GM21367 (cell line): Measurements from ENCODE around the gene SLC2A9.

Experiments
- ATAC-seq: cut with Tn5 transposase; IDR thresholded peaks from one replicate; pipeline ENCODE4 v1.9.1; 2021; ENCODE audit not compliant: unreplicated experiment

Gene SLC2A9

DNA sequence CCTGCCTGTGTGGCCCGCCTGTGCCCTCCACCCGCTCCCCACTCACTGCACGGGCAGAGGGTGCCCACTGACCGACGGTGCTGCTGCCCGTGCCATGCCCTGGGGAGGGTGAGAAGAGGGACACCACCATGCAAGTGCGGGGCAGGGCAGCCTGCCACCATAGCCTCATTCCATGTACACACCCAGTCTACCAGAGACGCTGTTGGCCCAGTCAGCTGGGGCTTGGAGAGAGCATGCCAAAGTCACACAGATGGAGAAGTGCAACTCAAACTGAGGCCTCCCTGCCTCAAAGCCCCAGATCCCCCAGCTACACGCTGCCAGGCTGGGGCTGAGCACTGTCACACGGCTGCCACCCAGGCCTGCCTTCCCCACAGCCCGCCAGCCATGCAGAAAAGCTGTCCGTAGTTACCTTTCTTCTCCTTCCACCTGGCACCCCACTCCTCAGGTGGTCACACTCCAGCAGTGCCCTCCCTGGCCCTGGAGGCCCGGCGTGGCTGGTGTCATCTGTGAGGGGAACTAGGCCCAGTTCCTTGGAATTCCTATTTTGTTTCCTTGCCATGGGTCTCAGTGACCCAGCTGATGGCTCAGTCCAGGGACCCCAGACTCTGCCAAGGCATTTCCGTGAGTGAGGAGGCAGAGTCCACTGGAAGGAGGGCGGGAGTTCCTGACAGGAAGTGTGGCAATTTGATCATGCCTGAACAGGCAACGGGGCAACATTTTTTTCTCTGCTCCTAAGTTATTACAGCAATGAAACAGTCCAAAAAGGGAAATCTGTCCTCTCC, at the start of gene SLC2A9:
Gene SLC2A9 (minus strand): TSS at position 627 of the 782 bp plus-strand sequence. CDS start 68 bp downstream, at position 559.
- no peak for ATAC-seq

DNA sequence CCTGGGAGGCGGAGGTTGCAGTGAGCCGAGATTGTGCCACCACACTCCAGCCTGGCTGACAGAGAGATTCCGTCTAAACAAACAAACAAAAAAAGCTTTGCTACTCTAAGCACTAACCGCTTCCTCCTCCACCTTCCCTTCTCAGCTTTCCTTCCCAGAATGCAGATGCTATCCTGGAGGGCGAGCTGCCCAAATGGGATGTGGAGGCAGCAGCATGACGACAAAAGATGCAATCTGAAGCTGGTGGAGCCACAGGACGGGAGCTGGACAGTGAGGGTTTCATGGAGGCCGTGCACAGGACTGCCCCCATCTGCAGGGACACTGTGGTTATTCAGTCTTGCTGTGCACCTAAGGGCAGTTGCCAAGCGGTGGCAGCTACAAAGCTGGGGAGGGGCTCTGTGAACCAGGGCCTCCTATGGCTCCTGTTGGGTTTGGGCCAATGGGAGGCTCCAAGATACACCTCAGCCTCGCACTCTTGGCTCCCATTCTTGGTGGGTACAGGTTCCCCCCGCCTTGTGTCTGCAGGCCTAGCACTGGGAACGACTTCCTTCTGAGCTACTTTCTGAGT, 47.9 kb upstream of the SLC2A9 start:
- ATAC-seq: no peak

DNA sequence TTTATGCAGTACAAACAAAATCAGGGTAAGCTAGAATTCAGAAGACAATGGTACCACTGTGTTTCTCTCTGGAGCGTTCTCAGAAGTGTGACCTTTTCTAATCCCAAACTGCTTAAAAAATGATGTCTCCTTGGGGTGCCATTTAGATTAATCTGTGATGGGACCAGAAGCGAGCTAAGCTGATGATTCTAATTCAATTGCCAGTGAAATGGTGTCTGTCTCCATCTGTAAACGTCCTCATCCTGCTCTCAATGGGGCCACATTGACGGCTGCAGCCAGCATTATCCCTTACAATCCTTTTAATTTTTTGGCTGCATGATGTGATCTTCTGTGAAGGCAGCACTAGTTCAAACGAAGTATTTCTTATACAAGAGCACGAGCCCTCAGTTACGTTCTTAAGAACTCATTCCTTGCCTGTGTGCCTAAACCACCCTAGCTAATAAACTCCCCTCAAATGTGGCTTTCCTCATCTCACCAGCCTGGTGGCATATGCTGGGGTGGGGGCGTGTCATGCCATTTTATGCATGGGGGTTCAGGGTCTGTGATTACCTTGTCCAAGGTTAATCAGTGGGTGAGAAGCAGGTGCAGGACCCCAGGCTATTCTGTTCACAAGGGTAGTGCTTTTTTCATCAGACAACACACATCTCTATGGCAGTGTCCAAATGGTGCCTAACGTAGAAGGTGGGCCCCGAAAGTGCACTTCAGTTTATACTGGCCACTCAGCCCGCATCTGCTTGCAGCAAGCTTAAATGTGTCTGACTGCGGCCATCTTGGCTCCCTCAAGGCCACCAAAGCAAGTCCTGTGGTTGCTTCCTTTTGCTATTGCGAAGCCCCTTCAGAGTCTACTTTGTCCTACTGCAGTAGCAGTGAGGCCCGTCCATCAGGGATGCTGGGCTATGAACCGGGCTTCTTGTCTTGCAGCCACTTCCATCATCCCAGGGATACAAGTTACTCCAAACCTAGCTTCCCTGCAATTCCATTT, 45.7 kb upstream of the SLC2A9 start:
- no peak for ATAC-seq

DNA sequence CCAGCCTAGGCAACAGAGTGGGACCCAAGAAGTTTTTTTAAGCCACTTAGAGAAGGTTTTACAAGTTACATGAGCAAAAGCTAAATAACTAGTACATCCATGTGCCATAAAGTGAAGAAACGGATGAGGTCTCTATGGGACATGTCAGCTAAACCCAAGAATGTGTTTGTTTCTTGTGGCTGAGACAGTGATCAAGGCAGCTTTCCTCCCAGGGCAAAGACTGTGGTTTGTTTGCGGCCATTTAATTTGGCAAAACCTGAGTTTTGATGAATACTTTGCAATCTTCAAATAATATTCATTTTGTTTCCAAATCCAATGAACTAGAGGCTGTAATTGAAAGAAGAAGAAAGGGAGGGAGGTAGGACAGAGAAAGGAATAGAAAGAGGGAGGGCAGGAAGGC, 44.9 kb upstream of the SLC2A9 start:
- no peak for ATAC-seq

DNA sequence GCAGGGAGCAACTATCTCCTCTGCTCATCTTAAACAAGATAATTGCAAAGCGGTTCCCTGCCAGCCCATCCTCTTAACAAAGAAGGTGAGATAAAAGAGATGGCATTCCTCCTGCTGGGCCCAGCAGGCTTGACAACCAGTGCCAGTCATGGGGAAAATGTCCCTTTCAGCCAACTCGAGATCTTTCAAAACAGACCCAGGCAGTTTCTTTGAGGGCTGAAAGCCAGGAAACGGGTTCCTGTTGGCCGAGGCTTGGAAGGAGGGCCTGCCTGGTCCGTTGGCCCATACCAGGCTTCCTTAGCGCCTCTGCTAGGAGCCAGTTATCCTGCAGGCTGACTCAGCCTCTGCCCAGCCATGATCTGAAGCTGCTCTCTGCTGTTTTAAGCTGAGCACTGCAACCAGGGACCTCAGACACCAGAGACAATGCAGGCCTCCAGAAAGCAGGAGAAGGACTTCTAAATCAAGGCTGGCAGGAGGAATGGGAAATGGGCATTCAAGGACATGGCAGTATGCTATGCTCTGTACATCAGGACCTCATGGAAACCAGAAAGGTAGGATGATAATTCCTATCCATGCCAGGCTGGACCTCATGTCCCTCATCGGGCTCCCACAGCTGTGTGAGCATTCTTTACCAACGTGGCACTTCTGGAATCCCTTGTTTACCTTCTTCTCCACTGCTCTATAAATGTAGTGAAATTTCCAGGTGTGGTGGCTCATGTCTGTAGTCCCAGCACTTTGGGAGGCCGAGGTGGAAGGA, 42.4 kb upstream of the SLC2A9 start:
- no peak for ATAC-seq

DNA sequence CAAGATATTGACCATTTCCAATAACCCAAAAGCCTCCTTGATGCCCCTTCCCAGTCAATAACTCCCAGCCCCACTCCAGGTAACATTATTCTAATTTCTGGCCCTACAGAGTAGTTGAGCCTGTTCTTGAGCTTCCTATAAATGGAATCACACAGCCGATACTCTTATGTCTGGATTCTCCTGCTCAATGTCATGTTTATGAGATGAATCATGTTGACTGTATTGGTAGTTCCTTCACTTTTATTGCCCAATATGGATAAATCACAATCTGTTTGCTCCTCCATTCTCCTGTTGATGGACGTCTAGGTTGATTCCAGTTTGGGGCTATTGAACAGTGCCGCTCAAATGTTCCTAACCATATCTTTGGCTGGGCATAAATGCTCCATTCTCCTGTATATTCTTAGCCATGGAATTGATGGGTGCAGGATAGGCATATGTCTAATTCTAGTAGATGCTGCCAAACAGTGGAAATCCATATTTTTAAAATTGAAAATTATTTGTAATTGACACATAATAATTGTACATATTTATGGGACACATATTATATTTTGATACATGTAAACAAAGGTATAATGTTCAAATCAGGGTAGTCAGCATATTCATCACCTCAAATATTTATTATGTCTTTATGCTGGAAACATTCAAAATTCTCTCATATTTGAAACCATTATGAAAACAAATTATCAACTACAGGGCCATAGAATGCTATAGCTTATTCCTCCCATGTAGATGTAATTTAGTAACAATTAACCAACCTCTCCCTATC, 40.5 kb upstream of the SLC2A9 start:
- no peak for ATAC-seq

DNA sequence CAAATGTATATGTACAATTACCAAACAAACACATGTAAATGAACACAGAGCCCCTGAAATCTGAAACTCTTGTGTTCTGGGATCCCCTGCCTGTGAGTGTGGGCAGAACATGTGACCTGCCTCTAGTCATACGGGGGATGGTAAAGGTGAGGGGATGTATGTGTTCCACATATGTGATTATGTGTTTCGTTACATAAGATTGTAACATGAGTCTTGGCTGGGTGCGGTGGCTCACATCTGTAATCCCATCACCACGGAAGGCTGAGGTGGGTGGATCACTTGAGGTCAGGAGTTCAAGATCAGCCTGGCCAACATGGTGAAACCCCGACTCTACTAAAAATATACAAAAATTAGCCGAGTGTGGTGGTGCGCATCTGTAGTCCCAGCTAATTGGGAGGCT, 37.1 kb upstream of the SLC2A9 start:
- no peak for ATAC-seq

DNA sequence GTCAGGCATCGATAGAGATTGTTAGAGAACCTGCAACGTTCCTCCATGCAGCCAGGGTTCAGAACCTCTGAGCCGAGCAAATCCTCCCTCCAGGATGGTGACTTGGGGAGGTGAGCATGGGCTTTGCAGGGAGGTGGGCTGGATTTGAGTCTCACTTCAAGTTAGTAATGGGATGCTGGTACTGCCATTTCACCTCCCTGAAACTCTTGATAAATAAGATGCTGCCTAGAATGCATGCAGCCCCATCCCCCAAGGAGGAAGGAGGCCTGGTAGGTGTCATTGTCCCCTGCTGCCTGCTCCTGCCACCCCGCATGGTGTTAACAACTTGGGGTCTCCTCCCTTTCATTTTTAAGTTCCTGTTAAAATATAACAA, 35.7 kb upstream of the SLC2A9 start:
- ATAC-seq: no peak

DNA sequence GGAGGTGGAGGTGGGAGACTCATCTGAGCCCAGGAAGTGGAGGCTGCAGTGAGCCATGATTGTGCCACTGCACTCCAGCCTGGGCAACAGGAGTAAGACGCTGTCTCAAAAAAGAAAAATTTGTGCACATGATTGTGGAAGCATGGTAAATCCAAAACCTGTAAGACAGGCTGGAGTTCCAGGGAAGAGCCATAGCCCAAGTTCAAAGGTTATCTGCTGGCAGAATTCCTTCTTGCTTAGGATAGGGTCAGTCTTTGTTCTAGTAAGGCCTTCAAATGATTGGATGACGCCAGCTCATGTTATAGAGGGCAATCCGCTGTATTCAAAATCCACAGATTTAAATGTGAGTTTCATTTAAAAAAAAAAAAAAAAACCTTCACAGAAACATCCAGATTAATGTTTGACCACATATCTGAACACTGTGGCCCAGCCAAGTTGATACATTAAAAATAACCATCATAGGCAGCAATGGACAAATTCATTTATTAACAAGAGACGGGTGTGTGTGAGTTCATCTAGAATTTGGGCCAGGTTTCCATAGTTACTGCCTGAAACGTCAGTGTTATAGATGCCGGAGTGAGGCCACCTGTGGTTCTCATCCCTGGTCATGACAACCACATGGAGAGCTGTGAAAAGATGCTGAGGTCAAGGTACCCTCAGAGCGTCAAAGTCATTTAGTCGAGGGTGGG, 35.2 kb upstream of the SLC2A9 start:
- ATAC-seq: no peak

DNA sequence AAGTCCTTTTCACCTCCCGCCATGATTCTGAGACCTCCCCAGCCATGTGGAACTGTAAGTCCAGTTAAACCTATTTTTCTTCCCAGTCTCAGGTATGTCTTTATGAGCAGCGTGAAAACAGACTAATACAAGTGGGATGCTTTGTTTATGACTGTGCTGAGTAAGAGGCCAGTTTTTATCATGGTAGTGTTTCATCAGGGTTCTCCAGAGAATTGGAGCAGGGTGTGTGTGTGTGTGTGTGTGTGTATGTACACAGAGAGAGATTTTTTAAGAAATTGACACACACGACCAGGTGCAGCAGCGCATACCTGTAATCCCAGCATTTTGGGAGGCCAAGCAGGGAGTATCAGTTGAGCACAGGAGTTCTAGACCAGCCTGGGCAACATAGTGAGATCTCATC, 34.6 kb upstream of the SLC2A9 start:
- ATAC-seq: no peak

DNA sequence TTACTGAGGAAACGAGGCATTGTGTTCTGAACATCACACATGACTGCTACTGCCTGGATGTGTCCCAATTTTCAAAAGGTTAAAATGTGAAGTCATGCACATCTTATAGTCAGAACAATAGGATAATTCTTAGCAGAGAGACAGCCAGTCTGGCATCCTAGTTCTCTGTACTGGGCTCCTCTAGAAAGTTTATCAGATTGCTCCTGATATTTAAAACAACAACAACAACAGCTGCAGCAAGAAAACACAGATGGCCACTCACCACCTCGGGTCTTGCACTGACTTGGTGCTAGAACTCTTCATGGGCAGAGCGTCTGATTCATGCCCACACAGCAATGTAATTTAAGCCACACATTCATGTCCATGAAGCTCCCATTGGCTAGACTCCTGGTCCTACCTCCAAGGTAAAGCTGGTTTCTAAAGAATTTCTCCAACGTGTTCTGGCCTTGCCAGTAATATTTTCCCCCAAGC, 33.3 kb upstream of the SLC2A9 start:
- ATAC-seq: no peak

DNA sequence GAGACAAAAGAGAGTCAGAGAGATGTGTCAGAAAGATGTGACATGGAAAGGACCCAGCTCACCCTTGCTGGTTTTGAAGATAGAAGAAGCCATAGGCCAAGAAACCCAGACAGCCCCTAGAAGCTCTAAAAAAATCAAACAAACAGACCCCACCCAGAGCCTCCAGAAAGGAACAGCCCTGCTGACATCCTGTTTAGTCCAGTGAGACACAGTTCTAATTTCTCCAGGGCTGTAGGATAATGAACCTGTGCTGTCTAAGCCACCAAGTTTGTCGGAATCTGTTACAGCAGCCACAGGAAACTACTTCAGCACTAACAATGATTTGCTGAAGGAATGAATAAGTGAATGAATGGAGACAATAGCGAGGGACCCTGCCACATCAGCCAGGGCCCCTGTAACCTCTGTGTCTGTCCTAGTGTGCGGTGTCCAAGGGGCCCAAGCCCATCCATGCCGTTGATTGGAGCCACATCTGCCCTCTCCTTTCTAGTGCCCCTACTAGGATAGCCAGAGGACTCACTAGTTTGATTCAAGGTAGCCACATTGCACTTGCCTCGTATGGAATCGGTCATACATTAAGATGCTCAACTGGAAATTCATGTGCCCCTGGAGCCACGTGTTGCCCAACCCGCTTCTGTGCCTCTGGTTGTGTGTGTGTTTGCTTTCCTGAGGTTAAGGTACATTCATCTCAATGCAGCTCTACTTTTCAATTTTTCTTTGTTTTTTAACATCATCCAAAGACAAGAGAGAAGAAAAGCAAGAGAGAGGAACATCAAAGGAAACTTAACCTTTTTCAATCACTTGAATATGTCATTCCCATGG, 32.5 kb upstream of the SLC2A9 start:
- ATAC-seq: no peak

DNA sequence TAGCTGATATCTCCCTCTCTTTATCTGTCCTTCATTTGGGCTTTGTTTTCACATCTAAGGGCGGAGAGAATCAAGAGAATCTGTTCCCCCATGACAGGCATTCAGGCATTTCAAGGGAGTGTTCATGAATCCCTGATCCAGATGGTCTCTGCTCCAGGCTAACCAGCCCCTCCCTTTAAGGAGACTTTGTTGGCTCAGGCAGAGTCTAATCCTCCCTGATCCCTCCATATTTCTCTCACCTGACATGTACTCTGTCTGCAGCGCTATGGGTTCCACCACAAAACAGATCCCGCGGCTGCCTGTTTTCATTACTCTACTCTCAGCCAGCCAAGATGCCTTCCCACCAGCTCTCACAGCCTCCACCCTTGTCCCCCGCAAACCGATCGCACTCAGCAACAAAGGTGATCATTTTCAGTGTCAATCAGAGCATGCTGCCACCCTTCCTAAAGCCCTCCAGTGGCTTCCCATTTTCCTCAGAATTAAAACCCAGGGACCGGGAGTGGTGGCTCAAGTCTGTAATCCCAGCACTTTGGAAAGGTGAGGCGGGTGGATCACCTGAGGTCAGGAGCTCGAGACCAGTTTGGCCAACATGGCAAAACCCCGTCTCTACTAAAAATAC, 30.3 kb upstream of the SLC2A9 start:
- ATAC-seq: no peak

DNA sequence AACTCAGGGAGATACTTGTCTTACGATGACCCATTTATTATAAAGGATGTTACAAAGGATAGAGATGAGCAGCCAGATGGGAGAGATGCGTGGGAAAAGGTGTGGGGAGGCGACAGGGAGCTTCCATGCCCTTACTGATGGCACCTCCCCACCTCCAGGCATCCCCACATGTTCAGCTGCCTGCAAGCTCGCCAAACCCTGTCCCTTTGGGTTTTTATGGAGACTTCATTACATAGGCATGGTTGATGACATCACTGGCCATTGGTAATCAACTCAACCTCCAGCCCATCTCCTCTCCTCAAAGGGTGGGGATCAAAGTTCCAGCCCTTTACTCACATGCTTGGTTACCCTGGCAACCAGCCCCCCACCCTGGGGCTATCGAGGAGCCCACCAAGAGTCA, 29.4 kb upstream of the SLC2A9 start:
- ATAC-seq: no peak

DNA sequence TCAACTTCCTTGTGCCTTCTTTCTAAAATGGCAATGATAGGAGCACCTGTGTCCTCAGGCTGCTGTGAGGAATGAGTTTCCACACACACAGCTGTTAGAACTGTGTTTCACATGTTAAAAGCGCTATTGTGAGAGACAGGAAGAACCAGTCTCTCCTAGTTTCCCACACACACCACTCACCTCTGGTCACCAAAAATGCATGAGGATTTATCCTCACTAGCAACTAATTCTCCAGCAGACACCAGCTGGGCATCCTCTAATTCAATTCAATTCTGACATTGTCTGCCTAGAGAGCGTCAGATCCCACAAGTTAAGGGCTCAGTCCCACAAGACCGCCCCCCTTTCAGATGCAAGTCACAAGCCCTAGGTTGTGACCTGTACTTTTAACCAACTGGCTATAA, 29.0 kb upstream of the SLC2A9 start:
- no peak for ATAC-seq

DNA sequence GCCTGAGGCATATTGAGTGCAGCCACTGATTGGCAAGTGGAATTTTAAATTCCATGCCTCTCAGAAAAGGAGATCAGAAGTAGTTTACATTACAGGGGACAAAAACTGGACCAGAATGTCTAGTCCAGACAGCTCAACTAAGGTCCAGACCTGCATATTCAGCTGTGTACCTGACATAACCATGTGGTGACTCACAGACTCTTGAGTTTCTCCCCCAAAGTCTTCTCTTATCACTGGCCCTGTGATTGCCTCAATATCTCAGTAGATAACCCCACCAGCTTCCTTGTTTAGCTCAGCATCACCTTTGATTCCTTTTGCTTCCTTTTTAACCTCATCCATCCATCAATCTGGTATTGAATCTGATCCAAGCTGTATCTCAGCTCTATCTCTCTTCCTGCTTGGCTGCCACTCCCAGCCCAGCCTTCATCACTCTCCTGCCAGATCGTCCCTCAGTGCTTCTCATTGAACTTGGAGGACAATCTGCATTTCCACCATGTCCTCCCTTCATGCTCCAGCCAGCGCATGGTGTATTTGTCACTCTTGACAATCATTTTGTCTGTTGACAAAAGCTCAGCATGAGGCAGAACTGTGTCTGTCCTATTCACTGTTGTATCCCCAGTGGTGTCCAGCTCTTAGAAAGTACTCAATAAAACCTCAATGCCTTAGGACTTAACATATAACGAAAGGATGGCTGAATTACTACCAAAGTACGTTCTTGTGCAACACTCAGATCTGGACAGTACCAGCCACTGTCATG, 27.8 kb upstream of the SLC2A9 start:
- no peak for ATAC-seq

DNA sequence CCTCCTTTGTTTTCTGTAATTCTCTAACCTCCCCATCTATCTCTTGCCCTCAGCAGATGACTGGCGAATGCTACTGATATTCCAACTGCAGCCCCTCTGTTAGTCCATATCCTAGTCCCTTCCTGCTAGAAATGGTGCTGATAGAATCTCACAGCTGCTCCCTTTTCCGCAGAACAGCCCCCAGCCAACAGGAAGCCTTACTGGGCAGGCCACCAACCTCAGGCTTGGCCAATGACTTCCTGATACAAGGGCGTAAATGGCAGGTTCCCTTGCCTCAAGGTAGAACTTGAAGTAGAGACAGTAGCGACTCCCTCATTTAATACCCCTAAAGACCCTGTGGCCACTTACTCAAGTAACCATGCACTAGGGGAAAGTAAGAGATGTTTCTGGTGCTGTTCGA, 26.7 kb upstream of the SLC2A9 start:
- no peak for ATAC-seq

DNA sequence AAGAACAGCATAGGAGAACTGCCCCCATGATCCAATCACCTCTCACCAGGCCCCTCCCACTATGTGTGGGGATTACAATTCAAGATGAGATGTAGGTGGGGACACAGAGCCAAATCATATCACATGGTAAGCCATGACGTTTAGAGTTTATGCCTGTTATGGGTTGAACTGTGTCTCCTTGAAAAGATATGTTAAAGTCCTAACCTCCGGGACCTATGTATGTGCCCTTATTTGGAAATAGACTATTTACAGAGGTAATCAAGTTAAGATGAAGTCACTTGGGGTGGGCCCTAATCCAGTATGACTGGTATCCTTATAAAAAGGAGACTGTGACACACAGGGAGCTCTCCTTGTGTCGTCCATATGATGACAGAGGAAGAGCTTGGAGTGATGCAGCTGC, 25.2 kb upstream of the SLC2A9 start:
- no peak for ATAC-seq
